Middle frontal gyrus (tissue), 1 donor: ENCODE measurements around the gene NDUFAF3.
A peak's percentile ranks its signal among the peaks of the same experiment; 100 is the strongest.
"Not testable (repeated sequence)": the region's sequence is repeated elsewhere in the genome, so short reads cannot be mapped to it uniquely, and the experiment has no call there.

Experiments used
- DNase-seq: peaks from one replicate; pipeline ENCODE4 v3.0.0-alpha.2; 2015; ENCODE audit warnings: low spot score; ENCODE audit errors: extremely low spot score

NDUFAF3 gene

DNA sequence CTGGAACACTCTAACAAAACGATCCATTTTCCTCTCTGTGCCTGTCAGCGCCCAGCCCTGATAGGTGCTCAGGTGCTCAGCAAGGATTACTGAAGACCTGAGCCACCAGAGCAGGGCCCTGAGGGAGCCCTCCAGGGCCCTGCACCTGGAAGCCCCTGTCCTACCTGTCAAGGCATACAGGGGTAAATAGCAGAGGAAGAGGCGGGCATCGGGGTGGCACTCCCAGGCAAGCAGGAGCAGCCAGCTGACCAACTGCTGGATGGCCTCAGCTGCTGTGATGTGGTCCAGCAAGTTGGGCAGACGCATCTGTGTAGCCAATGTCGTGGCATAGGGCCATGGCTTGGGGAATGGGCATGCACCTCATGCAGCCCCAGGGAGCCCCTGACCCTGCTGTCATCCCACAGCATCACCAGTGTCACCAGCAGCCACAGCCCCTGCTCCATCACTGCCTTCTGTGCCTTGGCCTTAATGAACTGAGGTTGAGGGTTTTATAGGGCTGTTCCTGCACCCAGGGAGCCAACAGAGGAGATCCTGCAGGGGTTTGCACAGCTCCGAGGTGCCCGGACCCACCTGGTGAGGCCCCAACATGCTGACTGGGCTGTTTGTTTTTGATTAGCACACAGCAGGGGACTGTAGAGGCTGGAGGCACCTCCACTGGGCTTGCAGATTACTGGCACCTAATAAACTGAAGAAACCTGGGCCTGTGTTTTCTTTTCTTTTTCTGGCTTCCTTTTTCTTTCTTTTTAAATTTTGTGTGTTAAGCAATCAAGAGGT is 22.6 kb upstream of the NDUFAF3 start:
- DNase-seq: no peak

- no peak for DNase-seq
Measured at GRCh38 chr3:49001155-49001554, 20.8 kb upstream of the NDUFAF3 start.

GRCh38 chr3:49004352-49005302 is 17.3 kb upstream of the NDUFAF3 start:
- no peak for DNase-seq

GRCh38 chr3:49005303-49005680 is 16.6 kb upstream of the NDUFAF3 start:
- DNase-seq: no peak

DNA sequence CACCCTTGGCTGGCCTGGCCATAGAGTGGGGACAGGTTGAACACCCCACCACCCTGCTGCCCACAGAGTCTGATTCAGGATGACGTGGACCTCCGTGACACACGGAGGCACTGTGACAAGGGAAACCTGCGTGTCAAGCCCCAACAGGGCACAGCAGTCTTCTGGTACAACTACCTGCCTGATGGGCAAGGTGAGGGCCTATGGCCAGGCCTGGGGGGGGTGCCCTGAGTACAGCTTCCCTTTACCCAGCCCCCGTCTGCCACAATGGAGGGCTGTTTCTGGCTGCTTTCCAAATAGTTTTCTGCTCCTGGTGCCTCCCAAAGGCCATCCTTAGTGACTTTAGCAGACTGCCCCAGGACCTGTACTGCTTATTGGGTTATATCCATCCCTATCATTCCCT is 15.9 kb upstream of the NDUFAF3 start:
- DNase-seq: no peak

GRCh38 chr3:49006408-49007067 is 15.4 kb upstream of the NDUFAF3 start:
- DNase-seq: no peak

GRCh38 chr3:49007068-49007770 is 14.7 kb upstream of the NDUFAF3 start, which contains the start of gene WDR6:
TSS of gene WDR6 (plus strand) at chr3:49007391. CDS start at chr3:49007432, 41 bp downstream.
- DNase-seq: peak; percentile 89

DNA sequence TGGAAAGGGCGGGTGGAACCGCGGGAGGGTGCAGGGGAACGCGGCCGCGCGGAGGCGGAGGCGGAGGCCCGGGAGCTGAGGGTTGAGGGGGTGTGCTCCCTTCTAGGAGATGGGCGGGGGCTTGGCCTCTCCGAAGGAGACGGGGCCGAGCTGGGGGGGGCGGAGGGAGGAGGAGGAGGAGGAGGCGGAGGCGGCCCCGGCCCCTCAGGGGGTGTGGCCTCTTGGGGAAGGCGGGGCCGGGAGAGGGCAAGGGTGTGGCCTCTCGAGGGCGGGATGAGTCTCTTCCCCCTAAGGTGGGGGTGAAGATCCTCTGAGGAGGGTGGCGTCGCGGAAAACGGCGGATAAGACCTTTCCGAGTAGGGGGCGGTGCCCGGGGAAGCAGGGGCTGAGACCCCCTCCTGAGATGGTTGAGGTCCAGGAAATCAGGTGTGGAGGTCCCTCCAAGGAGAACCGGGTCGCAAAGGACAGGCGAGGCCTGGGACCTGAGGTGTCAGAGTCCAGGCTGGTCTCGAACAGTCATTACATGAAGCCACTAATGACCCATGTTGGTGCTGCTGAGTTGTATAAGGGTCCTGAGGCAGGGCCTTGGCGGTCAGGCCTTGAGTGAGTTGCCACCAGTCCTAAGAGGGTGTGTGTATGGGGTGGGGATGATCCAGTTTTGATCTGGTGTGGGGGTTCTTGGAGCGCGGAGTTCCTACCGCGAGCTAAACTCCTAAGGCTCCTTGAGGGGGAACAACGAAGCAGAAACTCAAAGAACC is 14.0 kb upstream of the NDUFAF3 start:
- no peak for DNase-seq

DNA sequence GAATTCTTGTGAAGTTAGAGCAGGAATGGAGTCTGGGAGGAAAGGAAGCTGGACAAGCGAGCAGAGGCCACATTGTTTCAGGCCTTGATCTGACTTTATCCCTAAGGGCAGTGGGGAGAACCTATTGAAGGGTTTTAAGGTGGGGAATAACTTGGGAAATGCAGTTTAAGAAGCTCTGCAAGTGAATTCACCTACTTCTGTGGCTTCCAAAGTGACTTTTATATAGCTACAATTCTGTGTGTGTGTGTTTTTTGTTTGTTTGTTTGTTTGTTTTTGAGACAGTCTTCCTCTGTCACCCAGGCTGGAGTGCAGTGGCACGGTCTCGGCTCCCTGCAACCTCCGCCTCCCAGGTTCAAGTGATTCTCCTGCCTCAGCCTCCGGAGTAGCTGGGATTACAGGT is 13.3 kb upstream of the NDUFAF3 start:
- DNase-seq: not testable (repeated sequence)

GRCh38 chr3:49009396-49009795 is 12.5 kb upstream of the NDUFAF3 start:
- no peak for DNase-seq

DNA sequence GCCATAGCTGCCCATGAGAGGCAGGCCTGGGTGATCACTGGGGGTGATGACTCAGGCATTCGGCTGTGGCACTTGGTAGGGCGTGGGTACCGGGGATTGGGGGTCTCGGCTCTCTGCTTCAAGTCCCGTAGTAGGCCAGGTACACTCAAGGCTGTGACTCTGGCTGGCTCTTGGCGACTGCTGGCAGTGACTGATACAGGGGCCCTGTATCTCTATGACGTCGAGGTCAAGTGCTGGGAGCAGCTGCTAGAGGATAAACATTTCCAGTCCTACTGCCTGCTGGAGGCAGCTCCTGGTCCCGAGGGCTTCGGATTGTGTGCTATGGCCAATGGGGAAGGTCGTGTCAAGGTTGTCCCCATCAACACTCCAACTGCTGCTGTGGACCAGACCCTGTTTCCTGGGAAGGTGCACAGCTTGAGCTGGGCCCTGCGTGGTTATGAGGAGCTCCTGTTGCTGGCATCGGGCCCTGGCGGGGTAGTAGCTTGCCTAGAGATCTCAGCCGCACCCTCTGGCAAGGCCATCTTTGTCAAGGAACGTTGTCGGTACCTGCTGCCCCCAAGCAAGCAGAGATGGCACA is 9.4 kb upstream of the NDUFAF3 start:
- DNase-seq: no peak

GRCh38 chr3:49013113-49013737 is 8.7 kb upstream of the NDUFAF3 start:
- DNase-seq: no peak

DNA sequence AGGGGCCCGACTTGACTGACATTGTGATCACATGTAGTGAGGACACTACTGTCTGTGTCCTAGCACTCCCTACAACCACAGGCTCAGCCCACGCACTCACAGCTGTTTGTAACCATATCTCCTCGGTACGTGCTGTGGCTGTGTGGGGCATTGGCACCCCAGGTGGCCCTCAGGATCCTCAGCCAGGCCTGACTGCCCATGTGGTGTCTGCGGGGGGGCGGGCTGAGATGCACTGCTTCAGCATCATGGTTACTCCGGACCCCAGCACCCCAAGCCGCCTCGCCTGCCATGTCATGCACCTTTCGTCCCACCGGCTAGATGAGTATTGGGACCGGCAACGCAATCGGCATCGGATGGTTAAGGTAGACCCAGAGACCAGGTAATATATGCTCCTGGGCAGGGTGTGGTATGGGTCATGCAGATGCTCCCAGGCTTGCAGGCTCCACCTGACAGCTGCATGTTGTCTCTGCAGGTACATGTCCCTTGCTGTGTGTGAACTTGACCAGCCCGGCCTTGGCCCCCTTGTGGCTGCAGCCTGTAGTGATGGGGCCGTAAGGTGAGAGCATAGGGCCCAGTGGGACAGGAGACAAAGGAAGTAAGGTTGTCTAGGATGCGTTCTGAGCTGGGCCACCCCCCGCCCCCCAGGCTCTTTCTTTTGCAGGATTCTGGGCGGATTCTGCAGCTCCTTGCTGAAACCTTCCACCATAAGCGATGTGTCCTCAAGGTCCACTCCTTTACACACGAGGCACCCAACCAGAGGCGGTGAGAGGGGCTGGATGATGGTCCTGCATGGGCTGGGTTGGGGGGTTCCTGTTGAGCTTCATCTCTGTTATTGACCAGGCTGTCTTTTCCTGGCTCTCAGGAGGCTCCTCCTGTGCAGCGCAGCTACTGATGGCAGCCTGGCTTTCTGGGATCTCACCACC is 7.9 kb upstream of the NDUFAF3 start:
- DNase-seq: no peak

DNA sequence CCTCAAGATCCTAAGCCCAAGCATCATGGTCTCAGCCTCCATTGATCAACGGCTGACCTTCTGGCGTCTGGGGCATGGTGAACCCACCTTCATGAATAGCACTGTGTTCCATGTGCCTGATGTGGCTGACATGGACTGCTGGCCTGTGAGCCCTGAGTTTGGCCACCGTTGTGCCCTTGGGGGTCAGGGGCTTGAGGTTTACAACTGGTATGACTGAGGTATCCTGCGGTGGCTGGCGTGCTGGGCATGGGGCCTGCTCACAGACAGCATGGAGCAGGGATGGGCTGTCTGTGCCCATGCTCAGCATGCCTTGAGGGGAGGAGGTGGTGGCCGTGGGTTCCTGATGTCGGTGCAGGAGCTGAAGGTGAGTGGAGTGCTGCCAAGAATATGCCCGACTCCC is 6.8 kb upstream of the NDUFAF3 start:
- no peak for DNase-seq

- DNase-seq: no peak
Measured at GRCh38 chr3:49015765-49016164, 6.2 kb upstream of the NDUFAF3 start.

DNA sequence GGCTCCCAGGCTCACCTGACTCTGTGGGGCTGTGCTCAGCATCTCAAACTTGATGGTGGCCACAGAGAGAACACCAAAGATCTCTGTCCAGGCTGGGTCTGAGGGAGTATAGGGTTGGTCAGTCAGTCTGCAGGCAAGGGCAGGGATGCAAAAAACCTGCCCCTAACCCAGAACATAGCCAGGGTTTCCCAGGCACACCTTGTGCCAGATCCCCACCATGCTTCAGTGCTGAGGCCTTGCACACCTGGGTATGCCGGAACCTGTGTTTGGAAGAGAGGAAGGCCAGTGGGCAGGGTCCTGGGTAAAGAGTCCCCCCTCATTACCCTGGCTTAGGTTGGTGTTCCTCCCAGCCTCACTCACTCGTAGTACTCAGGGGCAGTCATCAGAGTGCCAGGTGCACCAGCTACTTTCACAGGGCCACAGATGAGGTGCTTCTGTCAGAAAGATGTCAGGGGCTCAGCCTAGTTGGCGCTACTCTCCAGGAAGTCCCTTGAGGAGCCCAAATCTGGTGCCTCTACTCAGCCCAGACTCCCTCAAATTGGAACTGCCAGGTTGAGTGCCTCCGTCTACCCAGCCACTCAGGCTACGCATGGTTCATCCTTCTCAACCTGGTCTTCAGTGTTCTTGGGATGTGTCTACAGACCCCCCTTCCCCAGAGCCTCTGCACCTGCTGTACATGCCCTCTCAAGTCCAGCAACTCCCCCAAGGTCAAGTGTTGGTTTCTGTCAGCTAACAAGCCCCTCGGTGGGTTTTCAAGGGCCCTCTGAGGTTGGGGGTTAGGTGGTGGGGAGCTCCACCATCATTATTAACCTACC is 5.3 kb upstream of the NDUFAF3 start:
- DNase-seq: no peak

DNA sequence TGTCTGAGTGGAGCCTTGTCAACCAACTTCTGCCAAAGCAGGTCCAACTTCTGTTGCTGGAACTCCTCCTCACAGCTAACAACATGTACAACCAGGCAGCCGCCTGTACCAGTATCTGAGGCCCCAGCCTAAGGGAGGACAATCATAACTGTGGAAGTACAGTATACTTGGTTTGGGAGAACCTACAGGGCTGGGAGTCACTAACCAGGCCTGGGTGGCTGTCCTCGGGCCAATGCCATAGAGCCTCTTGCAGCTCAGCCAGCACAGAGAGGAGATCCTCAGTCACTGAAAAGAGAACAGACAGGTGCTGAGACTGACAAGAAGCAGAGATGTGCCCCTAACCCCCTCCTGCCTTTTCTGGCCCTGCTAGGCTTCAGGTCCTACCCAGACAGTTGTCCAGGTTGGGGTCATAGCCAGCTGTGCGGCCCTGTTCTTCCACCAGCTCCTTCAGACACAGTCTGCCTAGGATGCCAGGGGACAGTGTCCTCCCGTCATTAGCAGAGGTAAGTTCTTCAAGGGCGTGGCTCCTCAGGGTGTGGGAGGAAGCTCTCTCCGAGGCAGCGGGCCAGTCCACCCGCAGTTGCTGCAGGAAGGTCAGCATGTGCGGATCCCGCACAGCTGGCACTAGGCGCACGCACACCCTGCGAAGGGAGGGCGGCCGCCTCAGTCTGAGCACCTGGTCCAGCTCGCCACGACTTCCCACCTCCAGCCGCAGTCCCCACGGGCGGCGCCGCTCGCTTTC is 4.5 kb upstream of the NDUFAF3 start:
- no peak for DNase-seq
